Limb (tissue), 2 donors: ENCODE results near the gene GNA12.
A peak's percentile ranks its signal among the peaks of the same experiment; 100 is the strongest.

Experiments used
- DNase-seq, 2 donors: peaks; one replicate each; pipeline ENCODE4 v3.0.0-alpha.2; 2016; ENCODE audit errors: extremely low spot score in 2 of 2

Gene GNA12, protein sequence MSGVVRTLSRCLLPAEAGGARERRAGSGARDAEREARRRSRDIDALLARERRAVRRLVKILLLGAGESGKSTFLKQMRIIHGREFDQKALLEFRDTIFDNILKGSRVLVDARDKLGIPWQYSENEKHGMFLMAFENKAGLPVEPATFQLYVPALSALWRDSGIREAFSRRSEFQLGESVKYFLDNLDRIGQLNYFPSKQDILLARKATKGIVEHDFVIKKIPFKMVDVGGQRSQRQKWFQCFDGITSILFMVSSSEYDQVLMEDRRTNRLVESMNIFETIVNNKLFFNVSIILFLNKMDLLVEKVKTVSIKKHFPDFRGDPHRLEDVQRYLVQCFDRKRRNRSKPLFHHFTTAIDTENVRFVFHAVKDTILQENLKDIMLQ

DNA sequence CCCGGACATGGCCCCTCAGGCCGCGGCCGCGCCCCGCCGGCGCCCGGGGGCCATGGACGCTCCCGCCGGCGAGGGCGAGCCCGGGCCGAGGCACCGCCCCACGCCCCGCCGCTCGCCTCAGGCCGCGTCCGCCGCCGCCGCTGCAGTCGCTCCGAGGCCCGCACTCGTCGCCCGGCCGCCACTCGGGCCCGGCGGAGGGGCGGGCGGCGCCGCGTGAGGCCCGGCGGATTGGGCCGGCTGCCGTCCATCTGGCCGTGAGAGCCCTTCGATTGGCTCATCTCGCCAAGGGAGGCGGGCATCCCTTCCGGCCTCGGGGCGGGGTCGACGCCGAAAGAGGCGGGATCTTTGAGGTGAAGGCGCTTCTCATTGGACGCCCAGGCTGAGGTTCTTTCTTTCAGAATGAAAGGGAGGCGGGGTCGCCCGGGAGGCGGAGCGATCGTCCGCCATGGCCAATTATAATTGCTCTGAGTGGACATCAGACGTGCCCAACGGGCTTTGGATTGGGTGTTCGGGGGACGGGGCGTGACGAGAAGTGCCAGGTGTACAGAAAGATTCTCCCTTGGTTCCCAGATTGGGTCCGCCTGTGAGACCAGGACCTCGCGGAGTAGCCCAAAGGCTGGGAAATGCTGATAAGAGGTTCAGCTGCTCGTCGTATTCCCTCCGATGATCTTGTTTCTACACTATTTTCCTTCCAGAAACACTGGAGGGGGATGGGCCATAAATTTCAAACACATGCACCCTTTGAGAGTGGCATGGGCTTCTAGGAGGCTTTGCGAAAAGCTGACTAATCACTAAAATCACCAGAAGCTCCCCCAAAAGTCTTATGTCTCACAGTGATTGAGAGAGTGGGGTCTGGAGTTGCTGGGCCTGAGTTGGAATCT, at the start of gene GNA12:
Gene GNA12 (minus strand): TSS at position 156 of the 881 bp plus-strand sequence. CDS start 147 bp downstream, at position 9.
- DNase-seq: peak; percentile 98 to 99

DNA sequence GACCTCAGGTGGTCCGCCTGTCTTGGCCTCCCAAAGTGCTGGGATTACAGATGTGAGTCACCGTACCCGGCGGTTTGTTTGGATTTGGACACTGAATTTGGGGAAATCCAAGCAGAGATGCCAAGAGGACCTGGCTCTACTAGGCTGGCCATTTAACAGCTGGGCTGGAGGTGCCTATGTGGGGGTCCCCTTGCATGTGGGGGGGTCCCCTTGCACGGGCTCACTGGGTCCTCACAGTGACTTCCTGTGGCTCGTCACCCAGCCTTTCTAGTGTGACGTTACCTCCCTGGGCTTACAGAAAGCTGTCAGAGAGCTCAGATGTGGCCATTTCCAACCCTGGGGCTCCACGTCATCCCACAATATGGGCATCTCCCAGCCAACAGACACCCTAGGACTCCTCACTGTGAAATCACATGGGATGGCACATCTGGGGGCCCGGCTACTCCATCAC, 49.3 kb upstream of the GNA12 start:
- DNase-seq: no peak

DNA sequence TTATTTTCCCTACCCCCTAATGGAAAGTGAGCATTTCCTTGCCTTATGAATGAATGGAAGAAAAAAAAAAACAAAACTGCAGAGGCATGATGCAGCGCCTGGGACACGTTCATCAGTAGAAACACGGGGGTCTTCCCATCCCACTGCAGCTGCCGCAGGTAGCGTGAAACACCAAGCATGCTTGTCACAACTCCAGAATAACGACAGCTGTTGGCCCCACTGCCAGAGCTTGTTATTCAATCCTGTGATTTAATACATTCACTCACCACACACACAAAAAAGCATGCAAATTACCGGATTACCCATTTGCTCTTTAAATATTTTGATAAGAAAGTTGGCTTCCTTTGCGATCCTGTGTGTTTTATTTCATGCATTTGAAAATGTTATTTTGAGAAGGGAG, 48.4 kb upstream of the GNA12 start:
- DNase-seq: peak in 1 of 2 donors; percentile 30

DNA sequence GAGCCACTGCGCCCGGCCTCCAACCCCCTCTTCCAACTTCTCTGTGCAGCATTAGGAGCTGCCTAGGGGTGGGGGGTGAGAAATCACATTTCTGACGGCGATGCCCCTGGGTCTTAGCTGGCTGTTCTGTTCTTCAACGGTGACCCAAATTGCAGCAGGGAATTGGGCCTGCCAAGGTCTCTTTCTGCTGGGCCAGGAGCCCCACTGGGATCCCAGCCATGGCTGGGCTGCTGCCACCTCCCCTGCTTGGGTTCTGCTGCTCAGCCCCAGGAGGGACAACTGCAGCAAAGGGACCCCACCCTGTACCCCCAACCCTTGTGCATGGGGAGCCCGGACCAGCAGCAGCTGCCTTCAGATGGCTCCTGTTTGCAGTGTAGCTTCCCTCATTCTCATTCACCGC, 43.7 kb upstream of the GNA12 start:
- DNase-seq: no peak

DNA sequence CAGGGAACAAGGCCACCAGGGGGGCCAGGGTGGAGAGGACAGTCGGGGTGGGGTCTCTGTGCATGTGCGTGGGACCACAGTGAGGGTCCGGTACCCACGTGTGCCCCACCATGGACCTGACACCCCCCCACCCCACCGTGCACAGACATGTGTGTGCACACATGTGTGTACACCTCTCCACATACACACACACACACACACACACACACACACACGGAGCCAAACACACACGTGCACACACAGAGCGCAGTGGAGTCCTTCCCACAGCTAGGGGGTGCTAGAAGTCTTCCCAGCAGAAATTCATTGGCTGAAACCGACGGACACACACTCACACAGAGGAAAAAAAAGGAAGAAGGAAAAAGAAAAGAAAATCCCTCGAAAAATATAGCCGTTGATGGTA, 42.8 kb upstream of the GNA12 start:
- peak; percentile 78 to 84 for DNase-seq

DNA sequence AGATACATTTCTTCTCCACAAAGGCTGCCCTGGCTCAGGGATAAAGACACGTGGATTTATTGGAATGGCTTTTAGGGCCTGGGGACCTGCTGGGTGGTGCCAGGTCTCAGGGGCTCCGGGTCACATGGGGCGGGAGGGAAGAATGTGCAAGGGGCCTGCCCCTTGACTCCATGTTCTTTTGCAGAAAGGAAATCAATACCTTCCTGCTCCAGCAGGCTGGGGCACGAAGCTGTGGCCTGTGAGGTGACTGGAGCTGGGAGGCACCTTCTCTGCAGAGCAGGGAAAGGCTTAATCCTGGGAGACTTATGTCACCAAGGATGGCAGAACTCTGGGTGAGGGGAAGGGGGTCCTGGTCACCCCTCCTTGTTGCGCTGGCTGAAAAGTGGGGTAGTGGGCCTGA, 42.3 kb upstream of the GNA12 start:
- DNase-seq: no peak

DNA sequence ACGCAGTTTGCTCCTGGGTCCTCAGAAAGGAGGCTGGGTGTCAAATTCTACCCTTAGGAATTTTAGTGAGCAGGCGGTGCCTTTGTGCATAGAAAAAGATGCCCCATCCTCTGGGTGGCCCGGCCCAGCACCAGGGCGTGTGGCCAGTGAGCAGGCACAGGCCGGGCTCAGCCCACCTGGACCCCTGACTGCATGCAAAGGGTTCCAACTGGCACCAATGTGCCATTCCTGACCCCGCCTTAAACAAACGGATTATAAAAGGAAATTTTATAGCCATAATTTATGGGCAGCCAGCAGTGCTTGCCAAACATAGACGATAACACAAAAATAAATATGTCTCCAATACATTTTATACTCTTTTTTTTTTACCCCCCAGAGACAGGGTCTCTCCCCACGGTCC, 40.1 kb upstream of the GNA12 start:
- no peak for DNase-seq

DNA sequence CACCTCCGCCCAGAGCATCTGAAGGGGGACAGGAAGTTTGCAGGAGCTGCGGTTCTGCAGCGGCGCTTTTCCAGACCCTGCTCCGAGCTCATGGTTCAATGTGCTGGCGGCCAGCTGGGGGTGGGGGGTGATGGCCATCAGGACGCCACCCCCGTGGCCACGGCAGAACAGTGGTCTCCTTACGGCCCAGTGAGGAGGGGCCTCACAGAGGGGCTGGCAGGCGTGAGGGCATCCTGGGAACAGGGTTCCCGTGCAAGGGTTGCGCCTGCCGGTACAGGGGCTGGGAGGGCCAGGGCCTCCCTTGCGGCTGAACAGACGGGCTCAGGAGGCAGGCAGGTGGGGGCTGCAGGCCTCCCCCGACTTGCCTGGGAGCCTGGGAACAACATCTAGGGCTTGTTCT, 39.0 kb upstream of the GNA12 start:
- no peak for DNase-seq

DNA sequence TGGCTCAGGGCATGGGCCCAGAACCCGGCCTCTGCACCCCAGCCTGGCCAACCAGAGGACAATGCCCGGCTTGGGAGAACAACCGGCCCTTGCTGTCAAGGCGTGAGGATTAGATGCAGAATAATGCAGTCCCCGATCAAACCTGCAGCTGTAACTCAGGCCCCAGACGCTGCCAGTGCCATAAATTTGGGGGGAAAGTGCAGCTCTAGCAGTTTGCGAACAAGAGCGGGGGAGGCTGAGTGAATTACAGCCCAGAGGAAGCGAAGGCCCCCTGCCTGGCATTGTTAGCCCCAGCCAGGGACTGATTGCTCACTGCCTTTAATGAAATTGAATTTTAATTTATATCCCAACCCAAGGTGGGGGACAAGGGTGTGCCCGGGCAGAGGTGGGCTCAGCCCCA, 38.0 kb upstream of the GNA12 start:
- DNase-seq: no peak

DNA sequence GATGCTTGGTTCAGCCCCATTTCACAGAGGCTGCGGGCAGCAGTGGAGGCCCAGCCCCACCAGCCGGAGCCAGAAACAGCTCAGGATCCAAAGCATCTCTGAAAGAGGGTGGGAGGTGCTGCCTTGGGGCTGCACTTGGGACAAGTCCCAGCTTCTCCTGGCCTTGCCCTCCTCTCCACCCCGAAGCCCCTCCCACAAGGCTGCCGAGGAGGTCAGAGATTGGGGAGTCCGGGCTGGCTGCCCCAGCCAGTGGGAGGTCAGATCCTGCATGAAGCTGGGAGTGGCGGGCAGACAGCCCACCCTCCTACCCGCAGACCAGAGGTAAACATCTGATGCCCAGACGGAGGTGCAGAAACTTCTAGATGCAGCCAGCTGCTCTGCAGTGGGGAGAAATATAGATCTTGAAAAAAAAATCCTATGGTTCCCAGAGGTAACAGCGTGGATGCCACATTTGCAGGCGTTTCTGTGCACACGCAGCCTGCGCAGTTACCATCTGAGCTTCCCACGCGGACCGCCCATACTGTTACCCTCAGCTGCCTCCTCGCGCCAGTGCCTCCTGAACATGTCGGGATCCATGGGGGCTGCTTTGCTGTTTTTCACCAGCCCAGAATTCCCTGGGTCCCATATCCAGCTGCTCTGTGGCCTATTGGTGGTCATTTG, 36.9 kb upstream of the GNA12 start:
- no peak for DNase-seq

DNA sequence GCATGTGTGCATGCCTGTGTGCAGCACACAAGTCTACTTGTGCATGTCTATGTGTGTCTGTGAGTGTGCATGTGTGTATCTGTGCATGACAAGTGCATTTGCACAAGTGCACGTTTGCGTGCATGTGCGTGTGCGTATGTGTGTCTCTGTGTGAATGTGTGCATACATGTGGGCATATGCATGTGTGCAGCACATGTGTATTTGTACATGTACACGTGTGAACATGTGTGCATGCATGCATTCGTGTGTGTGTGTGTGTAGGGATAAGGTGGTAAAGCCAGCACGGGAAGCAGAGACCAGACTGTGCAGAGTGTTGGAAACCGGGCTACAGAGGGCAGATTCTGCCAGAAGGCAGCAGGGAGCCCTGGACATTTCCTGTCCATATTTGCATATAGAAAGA, 35.9 kb upstream of the GNA12 start:
- DNase-seq: no peak

DNA sequence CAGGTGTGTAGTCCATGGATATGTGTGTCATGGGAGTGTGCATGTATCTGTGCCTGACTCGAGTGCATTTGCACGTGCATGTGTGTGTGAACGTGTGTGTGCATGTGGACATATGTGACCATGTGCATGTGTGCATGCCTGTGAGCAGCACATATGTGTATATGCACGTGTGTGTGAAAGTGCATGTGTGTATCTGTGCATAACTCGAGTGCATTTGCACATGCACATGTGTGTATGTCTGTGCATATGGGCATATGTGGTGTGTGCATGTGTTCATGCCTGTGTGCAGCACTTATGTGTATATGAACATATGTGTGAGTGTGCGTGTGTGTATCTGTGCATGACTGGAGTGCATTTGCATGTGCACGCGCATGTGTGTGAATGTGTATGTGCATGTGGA, 35.2 kb upstream of the GNA12 start:
- DNase-seq: no peak

DNA sequence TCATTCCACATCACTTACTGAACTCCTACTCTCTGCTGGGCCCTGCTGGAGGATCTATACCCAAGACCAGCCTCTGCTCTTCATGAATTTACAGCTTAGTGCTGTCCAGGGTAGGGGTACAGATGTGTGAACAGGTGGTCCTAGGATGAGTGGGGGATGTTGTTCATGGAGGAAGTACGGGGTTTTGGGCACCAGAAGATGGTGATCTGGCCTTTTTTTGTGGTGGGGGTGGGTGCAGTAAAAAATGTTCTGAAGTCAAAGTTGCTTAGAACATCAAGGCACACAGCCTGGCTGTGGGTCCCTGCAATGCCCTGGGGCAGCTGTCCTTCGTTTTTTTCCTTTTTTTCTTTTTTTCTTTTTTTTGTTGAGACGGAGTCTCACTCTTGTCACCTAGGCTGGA, 34.2 kb upstream of the GNA12 start:
- no peak for DNase-seq

DNA sequence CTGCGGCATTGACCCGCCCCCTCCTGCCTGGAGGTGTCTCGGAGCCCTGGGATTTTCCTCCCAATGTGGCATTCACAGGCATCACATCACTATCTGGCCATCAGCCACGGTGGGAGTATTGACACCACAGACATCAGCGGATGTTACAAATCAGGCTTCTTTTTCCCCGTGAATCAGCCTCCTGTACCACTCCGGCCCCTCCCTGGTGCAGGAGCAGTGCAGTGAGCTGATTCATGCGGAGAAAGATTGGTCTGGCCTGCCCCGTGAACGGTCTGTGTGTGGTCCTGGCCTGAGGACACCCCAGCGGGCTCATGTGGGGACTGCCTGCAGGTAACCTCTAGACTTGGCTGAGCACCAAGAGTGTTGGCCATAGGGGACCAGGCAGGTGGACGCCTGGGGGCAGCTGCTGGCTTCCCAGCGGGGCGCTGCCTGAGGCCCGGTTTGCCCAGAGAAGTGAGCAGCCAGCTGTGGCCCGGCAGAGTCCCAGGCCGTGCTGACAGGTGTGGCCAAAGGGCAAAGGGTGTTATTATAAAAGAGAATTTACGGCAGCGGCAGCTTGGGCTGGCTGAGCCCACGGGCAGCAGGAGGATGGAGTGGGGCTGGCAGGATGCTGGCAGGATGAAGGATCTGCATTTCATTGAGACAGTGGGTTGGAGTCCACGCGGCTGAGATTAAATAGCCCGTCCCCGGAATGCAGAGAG, 32.1 kb upstream of the GNA12 start:
- DNase-seq: no peak

DNA sequence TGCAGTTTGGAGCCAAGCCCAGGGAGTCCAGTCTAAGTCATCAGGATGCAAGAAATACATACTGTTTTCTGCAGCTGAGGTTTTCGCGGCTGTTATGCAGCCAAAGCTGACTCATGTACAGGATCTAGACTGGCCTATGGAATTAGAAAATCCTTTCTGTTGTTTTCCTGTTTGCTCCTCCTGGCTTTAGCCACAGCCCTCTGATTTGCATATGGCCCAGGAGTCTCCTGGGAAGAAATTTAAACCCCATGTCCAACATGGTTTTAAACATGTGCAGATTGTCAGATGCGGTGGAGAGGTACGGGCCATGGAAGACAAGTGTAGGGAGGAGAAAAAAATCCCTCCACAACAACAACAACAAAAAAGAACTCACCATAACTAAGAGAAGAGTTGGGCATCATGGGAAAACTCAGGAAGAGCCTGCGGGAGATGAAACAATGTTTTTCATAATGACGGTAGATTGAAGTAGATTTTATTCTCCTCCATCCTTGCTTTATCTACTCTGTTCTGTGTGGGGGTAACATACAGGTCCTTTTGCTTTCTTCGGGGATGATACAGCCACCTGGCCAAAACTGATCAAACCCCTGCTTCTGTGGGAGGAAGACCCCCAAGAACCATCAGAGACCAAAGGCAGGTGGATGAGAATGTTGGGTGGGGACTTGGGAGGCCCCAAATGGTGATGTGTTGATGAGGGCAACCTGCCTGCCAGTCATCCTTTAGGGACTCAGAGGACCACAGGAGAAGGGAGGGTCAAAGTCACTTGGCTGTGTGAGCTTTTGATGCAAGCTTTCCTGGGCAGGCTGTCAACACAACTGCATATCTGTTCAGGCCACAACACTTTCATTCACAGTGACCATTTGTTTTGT, 29.8 kb upstream of the GNA12 start:
- DNase-seq: no peak

DNA sequence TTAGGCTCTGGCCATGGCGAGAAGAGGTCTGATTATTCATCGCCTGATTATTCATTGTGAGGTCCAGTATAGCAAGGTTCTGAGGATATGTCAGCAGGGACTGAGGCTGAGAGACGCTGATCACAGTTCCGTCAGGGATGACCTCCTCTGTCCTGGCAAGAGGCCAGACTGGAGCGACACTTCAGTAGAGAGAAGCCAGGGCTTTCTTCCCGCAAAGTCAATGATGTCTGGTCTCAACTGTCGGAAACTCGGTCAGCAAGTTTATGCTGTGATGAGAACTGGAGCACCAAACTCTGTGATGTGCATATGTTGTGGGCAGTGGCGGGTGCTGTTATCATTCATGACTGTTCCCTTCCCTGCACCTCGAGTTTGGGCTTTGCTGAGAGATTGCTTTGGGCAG, 29.0 kb upstream of the GNA12 start:
- no peak for DNase-seq

DNA sequence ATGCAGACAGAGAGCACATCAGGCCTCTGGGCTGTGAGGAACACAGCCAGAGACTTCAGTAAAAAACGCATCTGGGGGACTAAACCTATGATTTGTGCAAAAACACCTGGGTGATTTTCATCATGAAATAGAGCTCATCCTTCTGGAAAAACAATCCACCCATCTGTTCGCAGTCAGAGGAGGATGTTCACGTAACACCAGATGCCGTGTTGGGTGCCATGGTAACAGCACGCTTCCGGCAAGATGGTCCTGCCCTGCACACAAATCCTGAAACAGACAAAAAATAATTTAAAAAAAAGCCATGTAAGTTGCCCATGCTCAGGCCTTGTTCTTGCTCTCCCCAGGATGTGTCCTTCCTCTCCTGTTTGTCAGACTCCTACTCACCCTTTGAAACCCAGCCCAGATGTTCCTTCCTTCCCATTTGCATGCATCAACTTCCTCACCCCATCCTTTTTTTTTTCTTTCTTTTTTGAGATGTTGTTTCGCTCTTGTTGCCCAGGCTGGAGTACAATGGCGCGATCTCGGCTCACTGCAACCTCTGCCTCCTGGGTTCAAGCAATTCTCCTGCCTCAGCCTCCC, 28.3 kb upstream of the GNA12 start:
- DNase-seq: no peak

DNA sequence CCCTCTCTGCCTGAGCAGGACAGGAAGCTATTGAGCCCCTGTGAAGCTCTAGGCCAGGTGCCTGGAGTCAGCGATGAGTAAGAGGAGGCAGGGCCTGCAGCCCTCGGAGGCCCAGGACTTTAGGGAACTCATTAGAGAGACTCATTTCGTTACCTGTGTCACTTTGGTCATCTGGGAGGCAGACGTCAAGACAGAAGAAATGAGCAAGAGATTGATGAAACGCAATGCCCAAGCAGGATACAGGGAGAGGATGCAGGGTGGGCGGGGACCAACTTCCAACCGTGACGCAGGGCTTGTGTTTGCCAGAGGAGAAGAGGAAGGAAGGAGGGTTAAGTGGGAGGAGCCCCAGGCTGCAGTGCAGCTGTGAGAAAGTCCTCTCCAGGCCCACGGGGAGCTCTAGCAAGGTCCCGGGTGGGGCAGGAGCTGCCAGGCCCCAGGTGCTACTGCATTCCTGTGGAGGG, 26.4 kb upstream of the GNA12 start:
- DNase-seq: peak; percentile 64 to 75

DNA sequence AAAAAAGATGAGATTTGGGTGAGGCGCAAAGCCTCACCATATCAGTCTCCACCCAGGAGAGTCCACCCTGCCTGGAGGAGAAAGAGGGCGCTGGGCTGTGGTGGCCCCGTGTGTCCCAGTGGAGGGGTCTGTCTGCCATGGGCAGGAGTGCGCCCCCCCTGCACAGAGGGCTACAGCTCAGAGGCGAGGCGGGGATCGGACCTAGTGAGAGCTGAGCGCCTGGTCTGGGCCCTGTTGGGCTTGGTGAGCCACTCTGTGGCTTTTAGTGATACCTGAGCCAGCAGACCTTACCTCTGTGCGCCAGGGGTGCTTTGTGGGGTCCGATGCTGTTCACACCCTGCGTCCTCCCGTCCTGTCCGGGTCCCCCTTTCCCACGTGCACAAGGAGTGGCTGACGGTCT, 25.9 kb upstream of the GNA12 start:
- no peak for DNase-seq

DNA sequence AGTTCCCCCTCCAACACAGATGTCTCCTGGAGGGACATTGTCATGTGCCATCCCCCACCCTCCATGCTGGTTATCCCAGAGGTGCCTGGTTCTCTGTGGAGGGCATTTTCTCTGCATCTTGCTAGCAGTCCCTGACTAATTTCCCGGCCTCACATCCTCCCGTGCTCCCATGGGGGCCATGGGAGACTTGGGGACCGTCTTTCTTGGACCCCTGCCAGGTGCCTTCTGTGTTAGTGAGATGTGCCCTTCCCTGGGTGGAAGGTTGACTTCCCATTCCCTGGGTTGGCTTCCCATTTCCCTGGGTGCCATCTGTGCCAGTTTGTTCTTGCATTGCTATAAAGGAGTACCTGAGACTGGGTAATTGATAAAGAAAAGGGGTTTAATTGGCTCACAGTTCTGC, 22.5 kb upstream of the GNA12 start:
- DNase-seq: no peak
